Activated CD4-positive, CD25-positive, alpha-beta regulatory T cell treated with anti-CD3 and anti-CD28 coated beads, Interleukin-2, amount 50 U/mL, for 16 hours (primary cell): ENCODE data around the gene MME.
"Not testable (repeated sequence)": the region's sequence is repeated elsewhere in the genome, so short reads cannot be mapped to it uniquely, and the experiment has no call there.

Source experiments
- DNase-seq: peaks from one replicate; pipeline ENCODE4 v3.0.0-alpha.2; 2020; ENCODE audit warnings: low read depth, low spot score

MME gene

DNA sequence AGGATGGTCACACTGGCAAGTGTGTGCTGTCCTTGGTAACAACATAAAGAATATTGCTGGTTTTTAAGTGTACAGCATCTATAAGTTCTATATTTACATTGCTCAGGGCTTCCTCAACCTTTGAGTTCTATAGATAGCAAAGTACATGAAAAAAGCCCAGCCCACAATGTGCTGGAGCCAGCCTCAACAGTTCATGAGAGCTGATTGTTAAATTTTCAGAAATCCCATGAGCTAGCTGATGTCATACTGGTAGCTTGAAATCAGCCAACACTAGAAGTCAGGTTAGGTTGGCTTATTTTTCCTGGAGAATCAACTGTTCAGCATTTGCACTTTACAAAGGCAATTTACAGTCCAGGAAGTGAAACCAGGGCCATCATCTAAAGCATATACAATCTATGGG lies 110.6 kb downstream of the MME start:
- DNase-seq, result no peak

- DNase-seq, result no peak
Observed at GRCh38 chr3:155192957-155193746, 113.0 kb downstream of the MME start.

- no peak for DNase-seq
Observed at GRCh38 chr3:155193868-155194267, 113.7 kb downstream of the MME start.

DNA sequence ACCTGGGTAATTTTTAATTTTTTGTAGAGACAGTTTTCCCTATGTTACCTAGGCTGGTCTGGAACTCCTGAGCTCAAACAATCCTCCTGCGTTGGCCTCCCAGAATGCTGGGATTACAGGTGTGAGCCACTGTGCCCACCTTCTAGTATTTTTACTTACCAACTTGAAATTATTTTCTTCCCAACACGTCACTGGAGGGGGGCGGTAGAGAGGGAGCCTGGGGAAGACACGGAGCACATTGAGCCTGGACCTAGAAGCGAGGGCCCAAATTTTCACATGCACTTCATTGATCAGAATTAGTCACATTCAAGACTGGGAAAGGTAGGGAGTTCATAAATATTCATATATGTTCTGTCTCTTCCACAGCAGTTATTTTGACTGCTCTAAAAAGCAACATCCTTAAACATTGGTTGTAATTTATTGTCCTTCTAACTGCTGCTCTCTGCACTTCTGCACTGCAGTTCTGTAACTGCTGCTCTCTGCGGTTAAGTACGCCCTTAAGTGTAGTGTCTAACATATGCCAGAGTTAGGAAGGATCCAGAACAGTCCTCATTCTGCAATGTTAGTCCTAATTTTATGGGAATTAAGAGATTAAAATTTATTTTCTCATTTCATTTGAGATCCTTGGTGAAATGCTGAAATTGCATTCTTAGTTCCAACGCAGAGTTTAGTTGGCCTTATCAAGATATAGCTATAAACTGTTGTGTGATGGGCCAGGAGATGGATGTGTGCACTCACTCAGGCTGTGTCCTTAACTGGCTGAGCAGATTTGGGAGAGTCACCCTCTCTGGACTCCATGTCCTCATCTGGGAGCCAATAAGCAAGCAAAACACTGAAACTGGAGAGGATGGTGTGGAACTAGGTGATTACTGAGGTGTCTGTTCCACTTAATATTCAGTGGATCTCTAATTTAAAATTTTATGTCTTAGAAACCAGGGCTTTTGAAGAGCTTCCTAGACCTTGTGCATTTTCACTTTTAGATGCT lies 115.1 kb downstream of the MME start:
- DNase-seq, result no peak

DNA sequence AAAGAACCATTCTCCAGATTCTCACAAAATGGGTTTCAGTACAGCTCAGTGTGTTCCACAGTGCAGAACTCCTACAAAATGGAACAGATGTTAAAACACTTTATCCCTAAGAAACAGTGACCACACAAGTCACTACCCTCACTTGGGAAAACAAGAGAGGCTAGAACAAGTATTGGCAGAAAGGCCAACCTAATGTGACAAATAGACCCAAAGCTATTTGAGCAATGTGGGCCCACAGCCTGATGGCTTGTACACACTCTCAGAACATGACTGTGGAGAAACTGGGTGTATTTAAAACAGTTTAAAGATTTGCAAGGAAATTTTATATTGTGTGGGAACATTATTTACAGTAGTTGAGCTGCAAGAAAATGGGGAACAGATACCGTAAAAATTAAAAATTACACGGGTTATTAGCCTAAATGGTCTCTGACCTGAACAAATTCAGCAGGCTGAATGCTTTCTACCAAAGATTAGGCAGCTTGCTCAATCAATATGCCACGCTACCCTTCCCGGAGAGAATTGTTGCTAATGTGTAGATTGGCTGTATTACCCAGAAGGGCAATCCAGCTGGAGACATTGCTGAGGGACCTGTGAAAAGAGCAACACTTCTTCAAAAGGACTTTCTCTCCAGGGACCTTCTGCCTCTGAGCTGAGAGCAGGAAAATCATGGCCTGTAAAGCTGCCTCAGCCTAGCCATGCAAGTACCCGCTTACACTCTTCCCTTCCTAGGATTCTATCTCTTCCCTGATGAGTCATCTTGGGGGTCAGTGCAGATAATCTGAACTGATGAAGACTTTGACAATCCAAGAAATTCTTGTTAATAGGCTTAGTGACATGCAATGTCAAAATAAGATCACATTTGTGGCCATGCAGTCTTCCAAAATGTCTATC lies 116.3 kb downstream of the MME start:
- DNase-seq, result no peak

DNA sequence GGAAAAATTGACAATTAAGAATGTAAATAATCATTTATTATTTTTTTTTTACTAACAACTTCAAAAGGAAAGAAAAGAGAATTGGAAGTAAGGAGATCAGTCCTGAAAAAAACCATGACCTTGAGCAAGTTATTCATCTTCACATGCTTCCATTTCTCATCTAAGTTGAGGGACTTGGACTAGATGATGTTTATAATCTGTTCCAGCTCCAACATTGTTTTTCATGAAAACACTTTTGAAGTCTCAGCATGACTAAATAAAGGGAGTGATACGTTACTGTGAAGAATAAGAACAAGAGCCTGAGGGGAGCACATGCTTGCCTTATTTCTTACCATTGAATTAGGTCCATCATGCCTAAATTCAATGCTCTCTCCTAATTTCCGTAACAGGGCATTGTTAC lies 117.7 kb downstream of the MME start:
- DNase-seq, result no peak

DNA sequence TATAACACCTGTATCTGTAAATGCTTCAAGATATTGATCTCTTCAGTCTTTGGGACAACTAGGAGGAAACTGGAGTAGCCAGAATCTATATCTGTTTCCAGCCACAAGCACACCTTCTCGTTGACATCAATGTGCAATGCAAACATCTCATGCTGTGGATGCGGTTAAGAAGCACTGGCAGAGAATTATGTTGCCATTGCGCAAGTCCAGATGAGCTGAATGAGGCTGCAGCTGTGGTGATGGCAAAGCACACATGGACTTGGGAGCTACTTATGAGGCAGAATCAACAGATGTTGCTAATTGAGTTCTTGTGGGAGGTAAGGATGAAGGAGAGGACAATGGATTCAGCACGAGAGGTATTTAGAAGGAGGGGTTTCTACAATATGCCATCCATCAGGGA lies 122.5 kb downstream of the MME start:
- no peak for DNase-seq

DNA sequence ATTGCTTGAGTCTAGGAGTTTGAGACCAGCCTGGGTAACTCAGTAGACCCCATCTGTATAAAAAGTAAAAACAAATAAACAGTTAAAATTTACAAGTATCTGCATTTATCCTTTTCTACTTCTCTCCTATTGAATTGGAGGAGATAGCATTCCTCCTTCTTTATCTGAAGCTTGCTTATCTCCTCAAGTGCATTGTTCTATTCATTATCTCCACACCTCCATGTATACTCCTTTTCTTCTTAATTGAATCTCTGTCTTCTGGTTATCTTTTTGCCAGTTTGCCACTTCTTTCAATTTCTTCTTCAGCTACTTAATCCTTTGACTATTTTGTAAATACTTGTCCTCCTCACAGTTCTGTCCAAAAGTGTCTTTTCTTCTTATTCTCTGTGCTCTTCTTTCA lies 124.7 kb downstream of the MME start:
- no peak for DNase-seq

GRCh38 chr3:155208183-155208800 lies 128.2 kb downstream of the MME start:
- no peak for DNase-seq

- no peak for DNase-seq
Observed at GRCh38 chr3:155210736-155211135, 130.6 kb downstream of the MME start.

DNA sequence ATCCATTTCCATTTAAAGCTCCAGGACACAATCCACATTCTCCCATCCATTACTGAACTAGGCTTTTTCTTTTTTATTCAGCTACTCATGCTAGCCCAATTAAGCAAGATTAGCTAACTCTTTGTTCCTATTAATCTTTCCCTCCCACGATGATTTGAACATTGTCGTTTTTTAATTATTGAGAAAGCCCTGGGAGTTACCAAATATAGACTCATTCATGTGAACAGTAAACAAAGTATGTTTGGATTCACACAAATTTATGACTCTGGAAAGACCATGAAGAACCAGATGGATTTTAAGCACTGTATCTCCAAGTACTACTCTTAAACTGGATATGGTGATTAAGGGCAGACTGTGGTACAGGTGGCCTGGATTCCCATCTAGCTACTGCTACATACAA lies 131.1 kb downstream of the MME start:
- DNase-seq, result no peak

GRCh38 chr3:155211940-155212339 lies 131.8 kb downstream of the MME start:
- no peak for DNase-seq

- not testable (repeated sequence) for DNase-seq
Observed at GRCh38 chr3:155216007-155216406, 135.9 kb downstream of the MME start.

GRCh38 chr3:155217591-155217990 lies 137.5 kb downstream of the MME start:
- no peak for DNase-seq

DNA sequence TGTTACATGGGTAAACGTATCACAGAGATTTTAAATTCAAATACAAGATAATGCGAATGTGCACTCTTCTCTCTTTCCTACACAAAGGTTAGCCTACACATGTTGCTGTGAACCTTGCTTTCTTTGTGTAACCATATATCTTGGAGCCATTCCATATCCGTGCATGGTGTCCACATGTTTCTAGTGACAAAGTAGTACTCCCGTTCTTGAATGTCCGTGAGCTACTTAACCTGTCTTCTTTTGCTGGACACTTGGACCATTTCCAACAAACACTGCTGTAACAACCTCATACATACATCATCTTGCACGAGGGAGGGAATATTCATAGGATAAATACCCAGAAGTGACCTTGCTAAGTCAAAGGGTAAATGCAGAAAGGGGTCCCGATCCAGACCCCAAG lies 138.3 kb downstream of the MME start:
- DNase-seq, result no peak

- no peak for DNase-seq
Observed at GRCh38 chr3:155219106-155219505, 139.0 kb downstream of the MME start.

DNA sequence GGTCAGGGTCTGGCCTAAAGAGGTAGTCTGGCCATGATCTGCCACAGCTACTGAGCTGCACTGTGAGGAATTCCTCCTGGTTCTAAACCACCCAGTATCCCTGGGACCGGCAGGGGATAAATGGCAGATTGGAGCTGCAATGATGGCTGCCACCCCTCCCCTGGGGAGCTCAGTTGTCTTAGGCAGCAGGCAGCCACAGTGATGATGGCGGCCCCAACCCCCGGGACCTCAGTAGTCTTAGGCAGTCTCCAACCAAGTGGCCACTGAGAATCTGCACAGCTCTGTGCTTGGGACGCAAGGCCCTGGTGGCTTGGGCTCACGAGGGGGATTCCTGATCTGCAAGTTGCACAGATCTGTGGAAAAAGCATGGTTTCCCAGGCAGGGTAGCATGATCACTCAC lies 145.3 kb downstream of the MME start:
- no peak for DNase-seq

DNA sequence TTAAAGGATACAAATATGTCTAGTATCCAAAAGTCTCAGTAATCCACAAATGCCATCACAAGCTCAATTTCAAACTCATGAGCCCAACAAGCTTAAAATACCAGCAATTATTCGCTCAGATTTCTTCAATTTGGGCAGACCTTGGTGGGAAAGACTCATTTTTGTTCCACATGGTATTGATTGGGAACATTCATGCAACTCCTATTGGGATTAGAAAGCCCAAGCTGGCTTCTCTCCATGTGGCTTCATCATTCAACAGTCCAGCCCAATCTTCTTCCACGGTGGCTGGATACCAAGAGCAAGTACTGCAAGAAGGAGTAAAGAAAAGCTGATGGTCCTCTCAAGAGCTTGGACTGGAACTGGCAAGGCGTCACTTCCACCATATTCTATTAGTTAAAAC lies 147.0 kb downstream of the MME start:
- no peak for DNase-seq

GRCh38 chr3:155228676-155229075 lies 148.6 kb downstream of the MME start:
- DNase-seq, result no peak

DNA sequence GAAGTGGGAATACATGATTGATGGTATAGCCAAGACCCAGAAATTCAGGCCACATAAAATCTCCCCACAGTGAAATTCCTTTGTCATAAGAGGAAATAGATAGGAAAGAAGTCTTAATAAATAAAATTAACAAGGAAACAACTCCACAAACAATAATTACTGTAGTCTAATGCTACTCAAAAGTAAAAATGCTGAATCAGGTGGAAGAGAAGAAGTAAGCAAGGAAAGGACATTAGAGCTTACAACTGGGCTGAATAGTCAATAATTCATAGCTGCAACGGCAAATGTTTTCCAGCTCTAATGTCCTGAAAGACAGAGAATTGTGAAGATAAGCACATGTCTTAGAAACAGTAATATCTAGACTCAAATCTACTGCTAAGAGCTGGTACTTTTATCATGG lies 149.0 kb downstream of the MME start:
- DNase-seq, result no peak

GRCh38 chr3:155230382-155230781 lies 150.3 kb downstream of the MME start:
- DNase-seq, result no peak
